ENCODE results near the gene NUBPL.
"Not testable (repeated sequence)": the region's sequence is repeated elsewhere in the genome, so short reads cannot be mapped to it uniquely, and the experiment has no call there.

The NUBPL gene

GRCh38 chr14:31677630-31678029 lies 116.4 kb downstream of the NUBPL start:
- DNase-seq, result no peak

- no peak for DNase-seq
Measured at GRCh38 chr14:31678421-31679249, 117.4 kb downstream of the NUBPL start.

- DNase-seq, result no peak
Measured at GRCh38 chr14:31682768-31683167, 121.6 kb downstream of the NUBPL start.

GRCh38 chr14:31687726-31688125 lies 126.5 kb downstream of the NUBPL start:
- DNase-seq, result no peak

- no peak for DNase-seq
Measured at GRCh38 chr14:31690056-31690455, 128.9 kb downstream of the NUBPL start.

GRCh38 chr14:31692376-31692781 lies 131.2 kb downstream of the NUBPL start:
- no peak for DNase-seq

- DNase-seq, result no peak
Measured at GRCh38 chr14:31696378-31696777, 135.2 kb downstream of the NUBPL start.

GRCh38 chr14:31699809-31700208 lies 138.6 kb downstream of the NUBPL start:
- DNase-seq, result no peak

GRCh38 chr14:31700282-31701074 lies 139.3 kb downstream of the NUBPL start:
- DNase-seq, result no peak

- no peak for DNase-seq
Measured at GRCh38 chr14:31702130-31702529, 140.9 kb downstream of the NUBPL start.

- no peak for DNase-seq
Measured at GRCh38 chr14:31703056-31703455, 141.9 kb downstream of the NUBPL start.

- DNase-seq, result no peak
Measured at GRCh38 chr14:31705731-31706130, 144.5 kb downstream of the NUBPL start.

- DNase-seq, result not testable (repeated sequence)
Measured at GRCh38 chr14:31708661-31709060, 147.5 kb downstream of the NUBPL start.

- no peak for DNase-seq
Measured at GRCh38 chr14:31712244-31713127, 151.3 kb downstream of the NUBPL start.

GRCh38 chr14:31716208-31716607 lies 155.0 kb downstream of the NUBPL start:
- DNase-seq, result no peak

- DNase-seq, result no peak
Measured at GRCh38 chr14:31717294-31718085, 156.3 kb downstream of the NUBPL start.

- DNase-seq, result no peak
Measured at GRCh38 chr14:31718585-31718984, 157.4 kb downstream of the NUBPL start.

- no peak for DNase-seq
Measured at GRCh38 chr14:31718985-31719384, 157.8 kb downstream of the NUBPL start.

GRCh38 chr14:31726337-31726736 lies 165.1 kb downstream of the NUBPL start:
- no peak for DNase-seq

GRCh38 chr14:31727797-31728196 lies 166.6 kb downstream of the NUBPL start:
- DNase-seq, result no peak

GRCh38 chr14:31740688-31741087 lies 179.5 kb downstream of the NUBPL start:
- DNase-seq, result no peak

GRCh38 chr14:31745741-31746140 lies 184.5 kb downstream of the NUBPL start:
- DNase-seq, result no peak

Data from activated naive CD4-positive, alpha-beta T cell (primary cell).